HG03066 (cell line): ENCODE results near the gene SLC7A7.
"Not testable (repeated sequence)": the region's sequence is repeated elsewhere in the genome, so short reads cannot be mapped to it uniquely, and the experiment has no call there.

ENCODE experiments used
- ATAC-seq: cut with Tn5 transposase; IDR thresholded peaks from one replicate; pipeline ENCODE4 v1.9.1; 2021; ENCODE audit warnings: low read depth; ENCODE audit not compliant: unreplicated experiment

SLC7A7 gene

GRCh38 chr14:22764382-22764781 is 50.9 kb downstream of the SLC7A7 start:
- ATAC-seq, result no peak

- no peak for ATAC-seq
Measured at GRCh38 chr14:22761734-22762133, 53.5 kb downstream of the SLC7A7 start.

GRCh38 chr14:22757972-22758650 is 57.1 kb downstream of the SLC7A7 start:
- ATAC-seq, result not testable (repeated sequence)

GRCh38 chr14:22753586-22753985 is 61.6 kb downstream of the SLC7A7 start:
- ATAC-seq, result no peak

- ATAC-seq, result no peak
Measured at GRCh38 chr14:22752422-22752821, 62.8 kb downstream of the SLC7A7 start.

GRCh38 chr14:22748631-22749068 is 66.6 kb downstream of the SLC7A7 start:
- no peak for ATAC-seq

- ATAC-seq, result no peak
Measured at GRCh38 chr14:22748206-22748605, 67.0 kb downstream of the SLC7A7 start.

GRCh38 chr14:22747769-22748168 is 67.5 kb downstream of the SLC7A7 start:
- no peak for ATAC-seq

- no peak for ATAC-seq
Measured at GRCh38 chr14:22740020-22740419, 75.2 kb downstream of the SLC7A7 start.

GRCh38 chr14:22739423-22739822 is 75.8 kb downstream of the SLC7A7 start:
- no peak for ATAC-seq

- ATAC-seq, result peak; percentile 73
Measured at GRCh38 chr14:22737052-22737451, 78.2 kb downstream of the SLC7A7 start.

GRCh38 chr14:22736384-22736783 is 78.9 kb downstream of the SLC7A7 start:
- not testable (repeated sequence) for ATAC-seq

- ATAC-seq, result no peak
Measured at GRCh38 chr14:22735096-22735495, 80.1 kb downstream of the SLC7A7 start.

- no peak for ATAC-seq
Measured at GRCh38 chr14:22733829-22734228, 81.4 kb downstream of the SLC7A7 start.

- ATAC-seq, result not testable (repeated sequence)
Measured at GRCh38 chr14:22732062-22732461, 83.2 kb downstream of the SLC7A7 start.

GRCh38 chr14:22726012-22726411 is 89.2 kb downstream of the SLC7A7 start:
- no peak for ATAC-seq

GRCh38 chr14:22725374-22725773 is 89.9 kb downstream of the SLC7A7 start:
- ATAC-seq, result not testable (repeated sequence)

GRCh38 chr14:22724847-22725246 is 90.4 kb downstream of the SLC7A7 start:
- not testable (repeated sequence) for ATAC-seq

GRCh38 chr14:22723815-22724214 is 91.4 kb downstream of the SLC7A7 start:
- ATAC-seq, result no peak
